ENCODE data around the gene GNAQ. TPM values are rescaled to one million over a fixed set of nuclear protein-coding genes. Genes with fewer than 3 reads are reported as not detected.
A peak's percentile ranks its signal among the peaks of the same experiment; 100 is the strongest.

The GNAQ gene
- total and polyA plus RNA-seq, 2 of the 13 experiments (the other 11 are each of a cell fraction or from before 2014, with no cell fraction given), result 16.5 to 17.7 TPM

- no peak for TF ChIP-seq ZNF619 (CRISPR knock-in tag; IDR thresholded peaks at IDR 0.05)
- 0 out of 2 replicates have a peak, but pooled peaks have one; percentile 39 for TF ChIP-seq ZNF766 (CRISPR knock-in tag; IDR thresholded peaks at IDR 0.05; ENCODE audit: borderline replicate concordance)
- 0 out of 2 replicates have a peak, but pooled peaks have one; percentile 62 for TF ChIP-seq HNF1B (CRISPR knock-in tag; IDR thresholded peaks at IDR 0.05)
- TF ChIP-seq DMAP1 (CRISPR knock-in tag; IDR thresholded peaks at IDR 0.05), result no peak
- no peak for TF ChIP-seq ZNF383 (CRISPR knock-in tag; IDR thresholded peaks at IDR 0.05; ENCODE audit: borderline replicate concordance)
- 0 out of 2 replicates have a peak, but pooled peaks have one; percentile 7 for TF ChIP-seq ZNF329 (CRISPR knock-in tag; IDR thresholded peaks at IDR 0.05; ENCODE audit: low read depth)
- TF ChIP-seq ETS1 (CRISPR knock-in tag; IDR thresholded peaks at IDR 0.05), result no peak
- TF ChIP-seq PATZ1 (CRISPR knock-in tag; IDR thresholded peaks at IDR 0.05), result 0 out of 2 replicates have a peak, but pooled peaks have one; percentile 15
- TF ChIP-seq ZBTB26 (CRISPR knock-in tag; IDR thresholded peaks at IDR 0.05; ENCODE audit: borderline replicate concordance), result no peak
- no peak for TF ChIP-seq TP53 (CRISPR knock-in tag; conservative IDR thresholded peaks at IDR 0.05)
- TF ChIP-seq ZNF607 (CRISPR knock-in tag; IDR thresholded peaks at IDR 0.05; ENCODE audit: borderline replicate concordance), result no peak
- TF ChIP-seq ZSCAN5A (CRISPR knock-in tag; IDR thresholded peaks at IDR 0.05; ENCODE audit: borderline replicate concordance), result no peak
- no peak for TF ChIP-seq DDIT3 (CRISPR knock-in tag; IDR thresholded peaks at IDR 0.05)
- TF ChIP-seq ZBTB20 (CRISPR knock-in tag; IDR thresholded peaks at IDR 0.05; ENCODE audit: borderline replicate concordance, low read depth), result no peak
- TF ChIP-seq ZBTB43 (CRISPR knock-in tag; conservative IDR thresholded peaks at IDR 0.05), result no peak
- TF ChIP-seq ZBTB7A (CRISPR knock-in tag; IDR thresholded peaks at IDR 0.05), result no peak
- TF ChIP-seq GFI1 (CRISPR knock-in tag; IDR thresholded peaks at IDR 0.05; ENCODE audit: borderline replicate concordance), result peak; percentile 9; the same call in 1 of the 2 replicates
- TF ChIP-seq SIN3B (IDR thresholded peaks at IDR 0.05; ENCODE audit: low read length), result no peak
- peak; percentile 59 for TF ChIP-seq PHF8 (CRISPR knock-in tag; IDR thresholded peaks at IDR 0.05)
These were observed 813 bp downstream of the GNAQ start (continued) for GRCh38 chr9:78030553-78031443.

Data from HepG2 (cell line).